Stimulated activated CD8-positive, alpha-beta memory T cell treated with anti-CD3 and anti-CD28 coated beads, Interleukin-4, amount 100 ng/mL, for 1 hour (primary cell): ENCODE measurements around the gene UST.
"Not testable (repeated sequence)": the region's sequence is repeated elsewhere in the genome, so short reads cannot be mapped to it uniquely, and the experiment has no call there.

ENCODE experiments used
- DNase-seq, 2 donors: peaks; one replicate each; pipeline ENCODE4 v3.0.0-alpha.2; 2020; ENCODE audit warnings: low read depth in 2 of 2, low spot score in 1 of 2

UST gene

DNA sequence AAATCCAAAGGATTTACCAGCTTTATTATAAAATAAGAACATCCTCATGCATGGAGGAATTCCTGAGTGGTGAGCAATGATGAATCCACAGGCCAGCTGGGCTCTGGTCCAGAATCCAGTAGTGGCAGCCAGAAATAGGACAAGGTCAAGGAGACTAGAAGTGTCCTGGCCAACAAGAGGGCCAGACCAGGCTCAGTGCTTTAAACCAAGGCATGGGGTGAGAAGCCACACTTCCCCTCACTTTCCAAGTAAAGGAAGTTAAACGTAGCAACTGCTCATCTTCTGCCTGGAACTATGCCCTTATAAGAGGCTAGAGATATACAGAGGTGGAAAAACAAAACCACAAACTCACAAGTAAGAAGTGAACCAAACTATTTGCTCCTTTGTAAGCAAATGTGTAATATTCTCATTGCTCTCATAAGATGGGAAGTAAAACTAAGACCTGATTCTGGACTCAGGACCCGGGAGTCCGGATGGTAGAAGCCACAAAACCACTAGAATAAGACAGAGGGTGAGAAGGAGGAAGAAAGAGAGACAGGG lies 253.2 kb downstream of the UST start:
- no peak for DNase-seq

GRCh38 chr6:149001422-149001821 lies 254.6 kb downstream of the UST start:
- DNase-seq, result no peak

DNA sequence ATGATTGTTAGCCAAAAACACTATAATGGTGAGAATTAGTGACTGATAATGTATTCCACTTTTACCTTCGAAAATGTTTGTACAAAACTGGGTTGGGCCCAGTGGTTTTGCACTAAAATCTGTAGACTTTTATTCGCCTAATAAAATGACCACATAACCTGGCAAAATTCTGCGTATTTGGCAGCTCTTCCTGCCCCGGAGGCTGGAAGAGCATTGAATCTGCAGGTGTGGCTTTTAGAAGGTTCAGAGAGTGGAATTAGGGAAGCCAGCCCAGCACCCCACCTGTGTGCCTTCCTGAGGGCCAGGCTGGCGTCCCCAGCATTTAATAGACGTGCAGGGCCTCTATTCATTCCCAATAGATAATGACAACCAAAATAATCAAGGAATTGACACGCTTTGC lies 256.7 kb downstream of the UST start:
- DNase-seq, result no peak

DNA sequence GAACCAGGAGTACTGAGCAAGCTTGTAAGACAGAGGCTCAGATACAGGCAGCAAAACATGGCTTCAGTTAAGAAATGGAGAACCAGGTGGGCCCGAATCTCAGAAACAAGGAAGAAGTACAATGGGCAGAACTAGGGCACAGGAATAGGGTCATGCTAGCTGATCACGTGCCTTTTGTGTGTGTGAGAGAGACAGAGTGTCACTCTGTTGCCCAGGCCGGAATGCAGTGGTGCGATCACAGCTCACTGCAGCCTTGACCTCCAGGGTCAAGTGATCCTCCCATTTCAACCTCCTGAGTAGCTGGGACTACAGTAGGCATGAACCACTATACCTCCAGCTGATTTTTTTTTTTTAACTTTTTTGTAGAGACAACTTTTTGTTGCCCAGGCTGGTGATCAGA lies 257.8 kb downstream of the UST start:
- no peak for DNase-seq

GRCh38 chr6:149006236-149006635 lies 259.4 kb downstream of the UST start:
- not testable (repeated sequence) for DNase-seq

DNA sequence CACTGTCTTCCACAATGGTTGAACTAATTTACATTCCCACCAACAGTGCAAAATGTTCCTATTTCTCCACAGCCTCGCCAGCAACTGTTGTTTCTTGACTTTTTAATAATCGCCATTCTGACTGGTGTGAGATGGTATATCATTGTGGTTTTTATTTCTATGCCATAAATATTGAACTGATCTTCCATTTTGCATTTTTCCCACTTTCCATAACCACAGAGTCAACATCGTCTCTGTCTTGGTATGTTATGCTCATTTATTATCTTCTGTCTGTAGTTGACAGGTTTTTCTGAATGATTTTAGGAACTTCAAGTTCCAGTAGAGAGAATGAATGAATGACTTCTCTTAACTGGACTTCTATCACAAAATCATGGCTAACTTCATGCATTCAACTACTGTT lies 259.8 kb downstream of the UST start:
- DNase-seq, result no peak

GRCh38 chr6:149007846-149008245 lies 261.0 kb downstream of the UST start:
- no peak for DNase-seq

DNA sequence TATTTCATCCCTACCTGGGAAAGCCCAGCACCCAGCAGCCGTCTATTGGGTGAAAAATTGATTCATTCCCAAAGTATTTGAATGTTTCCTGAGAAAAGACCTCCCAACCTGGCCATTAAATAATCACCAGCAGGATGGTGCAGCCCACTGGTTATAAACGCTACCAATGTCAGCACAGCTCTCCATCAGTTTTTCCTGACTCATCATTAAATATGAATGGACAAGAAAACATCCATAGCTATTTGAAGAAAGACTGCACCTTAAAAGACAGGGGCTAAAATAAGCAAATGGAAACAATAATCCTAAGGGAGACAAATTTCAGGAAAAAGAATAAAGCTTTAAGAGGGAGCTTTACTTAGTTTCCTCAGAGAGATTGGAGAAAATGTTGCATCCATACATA lies 261.9 kb downstream of the UST start:
- DNase-seq, result no peak

DNA sequence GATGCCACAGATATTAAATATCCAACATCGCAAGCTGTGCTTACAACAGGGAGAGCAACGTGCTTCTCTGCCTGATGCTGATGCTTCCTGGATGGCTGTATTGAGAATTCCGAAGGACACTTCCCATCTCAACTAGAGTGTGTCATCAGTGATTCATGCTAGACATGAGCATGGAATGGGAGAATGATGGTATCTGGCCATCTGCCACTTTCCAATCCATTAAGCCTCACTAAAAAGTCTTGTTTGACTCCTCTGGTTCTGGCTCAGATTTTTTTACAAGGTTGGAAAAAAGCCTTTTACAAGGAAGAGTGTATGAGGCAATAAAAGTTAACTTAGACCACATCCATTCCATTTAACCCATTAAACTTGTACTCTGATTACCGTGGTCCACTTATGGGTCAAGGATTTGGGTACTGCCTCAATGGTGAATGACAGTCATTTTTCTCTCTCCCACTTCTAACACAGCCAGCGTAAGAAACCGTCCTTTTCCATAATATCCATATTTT lies 265.3 kb downstream of the UST start:
- no peak for DNase-seq

GRCh38 chr6:149013586-149014344 lies 266.9 kb downstream of the UST start:
- no peak for DNase-seq

- DNase-seq, result no peak
Observed at GRCh38 chr6:149014631-149015534, 268.1 kb downstream of the UST start.

GRCh38 chr6:149015535-149016525 lies 269.0 kb downstream of the UST start:
- DNase-seq, result no peak

- DNase-seq, result no peak
Observed at GRCh38 chr6:149016716-149017115, 269.9 kb downstream of the UST start.

DNA sequence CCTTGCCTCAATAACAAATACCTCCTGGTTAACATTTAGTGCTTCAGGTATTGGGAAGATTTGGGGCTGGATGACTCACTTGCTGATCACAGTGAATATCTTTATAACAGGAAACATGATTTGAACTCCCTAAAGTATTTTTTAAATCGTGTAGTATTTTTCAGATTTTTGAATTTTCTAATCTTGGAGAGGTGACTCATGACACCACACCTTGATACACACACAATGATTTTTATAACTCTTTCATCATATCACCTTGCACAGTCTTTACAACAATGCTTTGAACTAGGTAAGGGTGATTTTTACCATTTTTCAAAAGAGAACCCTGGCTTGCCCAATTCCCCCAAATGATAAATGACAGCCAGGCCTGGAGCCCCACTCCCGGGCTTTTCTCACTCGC lies 273.5 kb downstream of the UST start:
- DNase-seq, result no peak

DNA sequence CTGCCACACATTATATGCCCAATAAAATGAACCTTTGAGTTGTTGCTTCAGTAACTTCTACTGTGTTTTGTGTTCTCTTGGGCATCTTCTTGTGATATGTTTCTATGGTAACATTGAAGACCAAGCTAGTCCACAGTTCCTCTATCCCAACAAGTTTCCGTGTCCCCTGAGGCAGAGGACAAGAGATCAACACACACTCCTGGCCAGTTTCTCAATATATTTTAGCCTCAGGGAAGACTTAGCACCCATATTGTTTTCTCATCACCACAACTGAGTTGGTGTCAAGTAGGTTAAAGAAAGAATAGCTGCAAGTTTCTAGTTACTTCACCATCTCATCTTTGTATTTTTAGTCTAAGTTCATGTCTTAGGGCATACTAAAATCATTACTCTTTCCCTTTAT lies 277.5 kb downstream of the UST start:
- no peak for DNase-seq

- DNase-seq, result no peak
Observed at GRCh38 chr6:149025061-149025460, 278.2 kb downstream of the UST start.

GRCh38 chr6:149026530-149026942 lies 279.7 kb downstream of the UST start:
- DNase-seq, result no peak

GRCh38 chr6:149027484-149027883 lies 280.7 kb downstream of the UST start:
- no peak for DNase-seq

- DNase-seq, result peak; percentile 47 to 52
Observed at GRCh38 chr6:149028767-149029405, 282.1 kb downstream of the UST start.

GRCh38 chr6:149031201-149031858 lies 284.5 kb downstream of the UST start:
- no peak for DNase-seq
